ENCODE results near the gene PTPRK. TPM values are rescaled to one million over a fixed set of nuclear protein-coding genes. Genes with fewer than 3 reads are reported as not detected.

PTPRK gene
- total RNA-seq, 2 experiments from 2014 or later: not detected

- no peak overlapping the region for H3K27ac ChIP-seq (ENCODE audit: low read depth, low read length, poor library complexity, severe bottlenecking)
- no peak for DNase-seq (ENCODE audit: low spot score)
- no peak overlapping the region for H2AFZ ChIP-seq (ENCODE audit: low read length)
- no peak overlapping the region for H3K4me3 ChIP-seq (ENCODE audit: low read depth, low read length, poor library complexity, severe bottlenecking)
- H4K20me1 ChIP-seq (ENCODE audit: insufficient read depth, low read length): no peaks in the 10 kb centered on the region
- H3K4me1 ChIP-seq (ENCODE audit: insufficient read depth, low read length, poor library complexity, severe bottlenecking): no peaks in the 10 kb centered on the region
- CTCF ChIA-PET (ENCODE audit: unreplicated experiment): no interaction called here
- intact Hi-C loops (cut with micrococcal nuclease; ENCODE audit: unreplicated experiment): no loop called here
- no peaks in the 10 kb centered on the region for H3K36me3 ChIP-seq (ENCODE audit: insufficient read depth, low read length)
- no peak overlapping the region for H3K4me2 ChIP-seq (ENCODE audit: low read length)
- POLR2A ChIA-PET: interaction anchor here (0.6 to 0.9 kb wide), 2 partner anchors 11 to 42 kb away, joined by 3 to 4 read pairs; no protein-coding TSS in a partner anchor
- BruUV-seq (replicated peaks): no TSS peak
- no peaks in the 10 kb centered on the region for H3K79me2 ChIP-seq (ENCODE audit: insufficient read depth, low read depth, low read length)
- H3K9me2 ChIP-seq (ENCODE audit: insufficient read depth, low read length): no peaks in the 10 kb centered on the region
- TF ChIP-seq EZH2phosphoT487 (IDR thresholded peaks at IDR 0.05; ENCODE audit: borderline replicate concordance, low read depth, low read length) (no peak), CTCF (conservative IDR thresholded peaks at IDR 0.05; ENCODE audit: low read length) (no peak)
- H3K9me3 ChIP-seq (ENCODE audit: low read length): no peaks in the 10 kb centered on the region
These were observed 571.1 kb downstream of the PTPRK start for GRCh38 chr6:127949251-127949650.

GRCh38 chr6:127946388-127946787, 574.0 kb downstream of the PTPRK start:
- DNase-seq (ENCODE audit: low spot score): no peak
- CTCF ChIA-PET (ENCODE audit: unreplicated experiment): no interaction called here
- H3K27ac ChIP-seq (ENCODE audit: low read depth, low read length, poor library complexity, severe bottlenecking): no peak overlapping the region
- BruUV-seq (replicated peaks): no TSS peak
- POLR2A ChIA-PET: no interaction called here
- H3K36me3 ChIP-seq (ENCODE audit: insufficient read depth, low read length): no peaks in the 10 kb centered on the region
- no peaks in the 10 kb centered on the region for H3K4me1 ChIP-seq (ENCODE audit: insufficient read depth, low read length, poor library complexity, severe bottlenecking)
- no peaks in the 10 kb centered on the region for H3K9me3 ChIP-seq (ENCODE audit: low read length)
- H2AFZ ChIP-seq (ENCODE audit: low read length): no peak overlapping the region
- H4K20me1 ChIP-seq (ENCODE audit: insufficient read depth, low read length): no peaks in the 10 kb centered on the region
- intact Hi-C loops (cut with micrococcal nuclease; ENCODE audit: unreplicated experiment): no loop called here
- no peak for TF ChIP-seq EZH2phosphoT487 (IDR thresholded peaks at IDR 0.05; ENCODE audit: borderline replicate concordance, low read depth, low read length)
- no peak for TF ChIP-seq CTCF (conservative IDR thresholded peaks at IDR 0.05; ENCODE audit: low read length)
- no peak overlapping the region for H3K4me3 ChIP-seq (ENCODE audit: low read depth, low read length, poor library complexity, severe bottlenecking)
- no peak overlapping the region for H3K4me2 ChIP-seq (ENCODE audit: low read length)
- no peaks in the 10 kb centered on the region for H3K79me2 ChIP-seq (ENCODE audit: insufficient read depth, low read depth, low read length)
- no peaks in the 10 kb centered on the region for H3K9me2 ChIP-seq (ENCODE audit: insufficient read depth, low read length)

GRCh38 chr6:127945434-127946097, 574.8 kb downstream of the PTPRK start:
- no TSS peak for BruUV-seq (replicated peaks)
- Histone ChIP-seq H3K4me3 (ENCODE audit: low read depth, low read length, poor library complexity, severe bottlenecking) (no peak overlapping the region), H3K27ac (ENCODE audit: low read depth, low read length, poor library complexity, severe bottlenecking) (no peak overlapping the region), H3K4me1 (ENCODE audit: insufficient read depth, low read length, poor library complexity, severe bottlenecking) (no peaks in the 10 kb centered on the region), H3K9me2 (ENCODE audit: insufficient read depth, low read length) (no peaks in the 10 kb centered on the region), H3K4me2 (ENCODE audit: low read length) (no peak overlapping the region), H3K79me2 (ENCODE audit: insufficient read depth, low read depth, low read length) (no peaks in the 10 kb centered on the region), H3K9me3 (ENCODE audit: low read length) (no peaks in the 10 kb centered on the region), H4K20me1 (ENCODE audit: insufficient read depth, low read length) (no peaks in the 10 kb centered on the region), H3K36me3 (ENCODE audit: insufficient read depth, low read length) (no peaks in the 10 kb centered on the region), H2AFZ (ENCODE audit: low read length) (no peak overlapping the region)
- intact Hi-C loops (cut with micrococcal nuclease; ENCODE audit: unreplicated experiment): no loop called here
- CTCF ChIA-PET (ENCODE audit: unreplicated experiment): no interaction called here
- POLR2A ChIA-PET: interaction anchor here (0.7 kb wide), 2 partner anchors 139 to 280 kb away, joined by 3 read pairs; no protein-coding TSS in a partner anchor
- DNase-seq (ENCODE audit: low spot score): no peak
- TF ChIP-seq CTCF (conservative IDR thresholded peaks at IDR 0.05; ENCODE audit: low read length): no peak
- no peak for TF ChIP-seq EZH2phosphoT487 (IDR thresholded peaks at IDR 0.05; ENCODE audit: borderline replicate concordance, low read depth, low read length)
